DND-41 (cell line): ENCODE measurements around the gene BORCS6.

ENCODE experiments used
- CTCF ChIP-seq: IDR thresholded peaks from 2 replicates; pipeline ENCODE4 v1.5.1; 2012; ENCODE audit warnings: borderline replicate concordance, low read length, moderate library complexity, mild to moderate bottlenecking; ENCODE audit not compliant: poor library complexity, severe bottlenecking; ENCODE audit errors: extremely low read depth
- EZH2 ChIP-seq: IDR thresholded peaks from 3 replicates; pipeline ENCODE4 v1.6.1; 2012; ENCODE audit warnings: borderline replicate concordance, low read depth, mild to moderate bottlenecking, moderate library complexity, low read length, inconsistent platforms; ENCODE audit not compliant: severe bottlenecking

DNA sequence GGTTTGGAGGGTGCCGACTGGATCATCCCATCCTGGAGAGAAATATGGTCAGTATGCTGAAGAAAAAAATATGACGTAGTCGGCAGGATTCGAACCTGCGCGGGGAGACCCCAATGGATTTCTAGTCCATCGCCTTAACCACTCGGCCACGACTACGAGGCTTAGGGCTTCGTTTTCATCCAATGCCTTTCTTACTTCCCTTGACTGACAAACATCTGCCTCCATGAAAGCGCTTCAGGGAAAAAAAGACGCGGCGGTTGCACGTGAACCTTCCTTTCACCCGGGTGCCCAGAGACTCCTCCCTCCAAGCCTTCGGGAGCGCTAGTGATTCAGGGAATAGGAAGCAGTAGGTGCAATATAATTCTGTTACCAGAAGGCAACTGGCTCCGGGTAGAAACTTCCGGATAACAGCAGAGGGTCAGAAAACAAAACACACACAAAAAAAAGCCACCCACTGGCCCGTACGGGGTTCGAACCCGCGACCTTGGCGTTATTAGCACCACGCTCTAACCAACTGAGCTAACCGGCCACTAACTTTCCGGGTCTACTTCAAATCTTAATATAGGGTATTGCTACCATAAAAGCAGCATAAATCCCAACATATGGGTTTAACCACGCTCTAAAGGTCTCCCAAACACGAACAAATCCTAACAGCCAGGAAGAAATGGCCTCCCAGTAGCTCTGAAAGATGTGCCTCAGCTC lies 36.7 kb upstream of the BORCS6 start:
- no peak for TF ChIP-seq CTCF
- no peak for TF ChIP-seq EZH2
